ENCODE measurements around the gene TIMM44. TPM values are rescaled to one million over a fixed set of nuclear protein-coding genes. Genes with fewer than 3 reads are reported as not detected.

The TIMM44 gene
- total and polyA plus RNA-seq, 7 donors: 33.0 to 80.1 (median 72.4) TPM

DNA sequence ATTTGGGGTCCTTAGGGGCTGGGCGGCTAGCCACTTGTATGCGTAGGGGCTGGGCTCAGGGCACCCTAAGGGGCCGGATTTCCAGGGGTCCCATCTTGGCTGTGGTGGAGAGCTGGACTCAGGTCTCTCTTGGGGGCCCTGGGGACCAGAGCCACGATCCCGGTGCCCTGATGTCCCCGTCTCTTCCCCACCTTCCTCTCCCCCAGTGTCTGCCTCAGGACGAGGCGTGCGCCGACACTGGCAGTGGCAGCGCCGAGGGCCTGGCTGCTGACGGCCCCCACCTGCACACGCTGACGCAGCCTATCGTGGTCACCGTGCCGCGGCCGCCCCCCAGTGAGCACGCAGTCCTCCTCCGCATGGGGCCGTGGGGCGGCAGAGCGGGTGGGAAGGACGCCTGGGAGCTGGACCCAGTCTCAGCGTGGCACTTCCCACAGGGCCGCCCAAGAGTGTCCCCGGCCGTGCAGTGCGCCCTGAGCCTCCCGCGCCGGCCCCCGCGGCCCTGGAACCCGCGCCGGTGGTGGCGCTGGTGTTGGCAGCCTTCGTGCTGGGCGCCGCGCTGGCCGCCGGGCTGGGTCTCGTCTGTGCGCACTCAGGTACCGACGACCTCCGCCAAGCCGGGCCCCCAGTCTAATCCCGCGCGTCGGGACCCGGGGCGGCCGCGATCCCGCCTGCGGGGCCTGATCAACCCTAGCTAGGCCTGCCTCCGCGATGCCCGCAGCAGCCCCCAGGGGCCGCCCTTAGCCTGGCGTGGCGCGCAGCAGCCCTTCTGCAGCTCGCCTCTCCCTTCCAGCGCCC lies 26.0 kb downstream of the TIMM44 start:
- Histone ChIP-seq H3K27ac (peak overlapping the region; percentile 13 to 81 (median 34)), H3K4me1 (peaks cover 0 to 59% (median 57%) of the 10 kb centered on the region in 4 donors), H3K27me3 (peaks cover 38 to 52% (median 52%) of the 10 kb centered on the region in 3 donors), H3K4me3 (peak overlapping the region in 3 of 4 donors; percentile 6 to 42 (median 38)), H3K36me3 (peaks cover 11 to 19% (median 14%) of the 10 kb centered on the region in 4 donors), H3K9me3 (no peaks in the 10 kb centered on the region)
- intact Hi-C loops (cut with DNase I): no loop called here
- 1 to 2% methylated on average over 71 of the region's 71 CpGs for WGBS, 2 donors
- no peak for DNase-seq
- no peak for TF ChIP-seq POLR2A (IDR thresholded peaks at IDR 0.05)
- TF ChIP-seq, protein P1, sequence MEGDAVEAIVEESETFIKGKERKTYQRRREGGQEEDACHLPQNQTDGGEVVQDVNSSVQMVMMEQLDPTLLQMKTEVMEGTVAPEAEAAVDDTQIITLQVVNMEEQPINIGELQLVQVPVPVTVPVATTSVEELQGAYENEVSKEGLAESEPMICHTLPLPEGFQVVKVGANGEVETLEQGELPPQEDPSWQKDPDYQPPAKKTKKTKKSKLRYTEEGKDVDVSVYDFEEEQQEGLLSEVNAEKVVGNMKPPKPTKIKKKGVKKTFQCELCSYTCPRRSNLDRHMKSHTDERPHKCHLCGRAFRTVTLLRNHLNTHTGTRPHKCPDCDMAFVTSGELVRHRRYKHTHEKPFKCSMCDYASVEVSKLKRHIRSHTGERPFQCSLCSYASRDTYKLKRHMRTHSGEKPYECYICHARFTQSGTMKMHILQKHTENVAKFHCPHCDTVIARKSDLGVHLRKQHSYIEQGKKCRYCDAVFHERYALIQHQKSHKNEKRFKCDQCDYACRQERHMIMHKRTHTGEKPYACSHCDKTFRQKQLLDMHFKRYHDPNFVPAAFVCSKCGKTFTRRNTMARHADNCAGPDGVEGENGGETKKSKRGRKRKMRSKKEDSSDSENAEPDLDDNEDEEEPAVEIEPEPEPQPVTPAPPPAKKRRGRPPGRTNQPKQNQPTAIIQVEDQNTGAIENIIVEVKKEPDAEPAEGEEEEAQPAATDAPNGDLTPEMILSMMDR (IDR thresholded peaks at IDR 0.05): peak; percentile 13 to 63 (median 40)
- TF ChIP-seq POLR2AphosphoS5 (IDR thresholded peaks at IDR 0.05): peak in 1 of 4 donors; percentile 8

DNA sequence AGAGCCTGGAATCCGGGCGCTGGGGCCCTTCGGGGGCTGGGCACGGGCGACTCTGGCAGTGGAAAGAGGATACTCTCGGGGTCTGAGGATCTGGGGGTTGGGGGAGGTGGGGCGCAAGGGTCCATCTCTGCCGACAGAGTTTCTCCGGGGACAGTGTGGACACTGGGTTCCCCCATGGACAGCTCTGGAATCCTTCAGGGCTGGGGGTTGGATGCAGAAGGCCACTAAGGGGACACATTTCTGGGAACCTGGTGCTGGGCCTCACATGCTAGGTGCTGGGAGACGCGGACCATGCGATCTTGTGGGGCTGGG lies 26.6 kb downstream of the TIMM44 start:
- H3K9me3 ChIP-seq: no peaks in the 10 kb centered on the region
- TF ChIP-seq EP300 (IDR thresholded peaks at IDR 0.05) (no peak), POLR2A (IDR thresholded peaks at IDR 0.05) (no peak), POLR2AphosphoS5 (IDR thresholded peaks at IDR 0.05) (no peak)
- TF ChIP-seq, protein P1 (IDR thresholded peaks at IDR 0.05): no peak
- WGBS, 2 donors: 6 to 7% methylated on average over 12 of the region's 12 CpGs
- H3K36me3 ChIP-seq: peaks cover 13 to 19% (median 14%) of the 10 kb centered on the region in 4 donors
- peak overlapping the region in 3 of 4 donors; percentile 8 to 42 (median 33) for H3K4me3 ChIP-seq
- intact Hi-C loops (cut with DNase I): no loop called here
- peak overlapping the region in 1 of 4 donors; percentile 81 for H3K27ac ChIP-seq
- no peak for DNase-seq
- H3K27me3 ChIP-seq: peaks cover 38 to 52% (median 52%) of the 10 kb centered on the region in 3 donors
- H3K4me1 ChIP-seq: peaks cover 0 to 53% (median 51%) of the 10 kb centered on the region in 4 donors

DNA sequence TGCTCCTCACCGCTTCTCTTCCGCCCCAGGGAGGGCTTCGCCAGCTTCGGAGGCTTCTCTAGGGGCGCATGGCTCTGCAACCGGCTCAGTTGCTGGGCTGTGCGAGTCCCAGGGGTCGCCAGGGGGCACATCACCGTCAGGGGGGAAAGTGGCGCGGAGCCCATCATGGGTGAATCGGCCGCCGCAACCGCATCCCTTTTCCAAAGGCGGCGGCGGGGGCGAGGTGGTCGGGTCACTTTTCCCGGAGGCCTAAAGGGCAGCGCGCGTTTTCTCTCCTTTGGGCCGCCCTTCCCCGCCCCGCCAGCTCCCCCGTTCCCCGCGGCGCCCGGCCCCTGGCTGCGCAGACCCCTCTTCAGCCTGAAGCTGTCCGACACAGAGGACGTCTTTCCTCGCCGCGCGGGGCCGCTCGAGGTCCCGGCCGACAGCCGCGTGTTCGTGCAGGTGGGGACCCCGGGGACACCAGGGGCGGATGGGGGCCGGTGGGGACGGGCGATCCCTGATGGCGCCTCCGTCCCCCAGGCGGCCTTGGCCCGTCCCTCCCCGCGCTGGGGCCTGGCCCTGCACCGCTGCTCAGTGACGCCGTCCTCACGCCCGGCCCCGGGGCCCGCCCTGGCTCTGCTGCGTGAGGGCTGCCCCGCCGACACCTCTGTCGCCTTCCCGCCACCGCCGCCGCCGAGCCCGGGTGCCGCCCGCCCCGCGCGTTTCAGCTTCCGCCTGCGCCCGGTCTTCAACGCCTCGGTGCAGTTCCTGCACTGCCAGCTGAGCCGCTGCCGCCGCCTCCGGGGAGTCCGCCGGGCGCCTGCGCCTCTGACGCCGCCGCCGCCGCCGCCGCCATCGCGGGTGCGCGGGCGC lies 27.1 kb downstream of the TIMM44 start:
- Histone ChIP-seq H3K4me1 (peaks cover 0 to 48% (median 46%) of the 10 kb centered on the region in 4 donors), H3K4me3 (peak overlapping the region in 3 of 4 donors; percentile 8 to 42 (median 33)), H3K9me3 (no peaks in the 10 kb centered on the region), H3K27me3 (peaks cover 38 to 52% (median 52%) of the 10 kb centered on the region in 3 donors), H3K27ac (peak overlapping the region in 1 of 4 donors; percentile 81), H3K36me3 (peaks cover 17 to 23% (median 18%) of the 10 kb centered on the region in 4 donors)
- no peak for TF ChIP-seq EP300 (IDR thresholded peaks at IDR 0.05)
- TF ChIP-seq, protein P1 (IDR thresholded peaks at IDR 0.05): no peak
- no peak for TF ChIP-seq POLR2AphosphoS5 (IDR thresholded peaks at IDR 0.05)
- no peak for TF ChIP-seq POLR2A (IDR thresholded peaks at IDR 0.05)
- 1% methylated on average over 104 of the region's 104 CpGs for WGBS, 2 donors
- DNase-seq: no peak
- intact Hi-C loops (cut with DNase I): no loop called here

DNA sequence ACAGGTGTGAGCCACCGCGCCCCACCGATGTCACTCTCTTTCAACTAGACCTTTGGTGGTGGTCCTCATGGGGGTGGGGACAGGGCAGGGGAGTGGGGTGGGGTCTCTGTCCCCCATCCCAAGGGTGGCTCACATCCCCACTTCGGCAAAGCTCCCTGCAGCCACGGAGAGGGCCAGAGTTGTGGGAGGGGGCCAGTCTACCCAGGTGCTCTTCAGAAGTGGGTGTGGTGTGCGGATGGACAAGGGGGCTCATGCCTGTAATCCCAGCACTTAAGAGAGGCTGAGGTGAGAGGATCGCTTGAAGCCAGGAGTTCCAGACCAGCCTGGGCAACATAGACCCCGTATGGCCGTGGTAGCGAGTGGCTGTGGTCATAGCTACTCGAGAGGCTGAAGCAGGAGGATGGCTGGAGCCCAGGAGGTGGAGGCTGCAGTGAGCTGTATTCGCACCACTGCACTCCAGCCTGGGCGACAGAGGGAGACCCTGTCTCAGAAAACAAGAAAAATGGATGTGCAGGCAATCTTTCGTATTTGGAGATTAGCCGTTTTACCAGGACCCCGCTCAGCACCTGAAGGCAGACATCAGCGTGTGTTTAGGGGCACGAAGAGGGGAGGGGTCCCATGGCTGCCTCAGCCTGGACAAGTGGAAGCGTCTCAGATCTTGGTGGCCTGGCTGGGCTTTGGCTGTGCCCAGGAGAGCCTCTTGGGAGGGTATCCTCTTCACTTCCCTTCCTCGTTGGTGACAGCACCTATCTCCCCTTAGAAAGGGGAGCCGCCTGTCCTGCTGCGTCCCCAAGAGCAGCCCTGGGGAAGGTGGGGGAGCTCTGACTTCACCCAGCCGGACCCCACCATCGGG lies 28.0 kb downstream of the TIMM44 start:
- Histone ChIP-seq H3K9me3 (no peaks in the 10 kb centered on the region), H3K27ac (no peak overlapping the region), H3K36me3 (peaks cover 25 to 31% (median 26%) of the 10 kb centered on the region in 4 donors), H3K4me3 (peak overlapping the region in 1 of 4 donors; percentile 33), H3K4me1 (peaks cover 0 to 43% (median 41%) of the 10 kb centered on the region in 4 donors), H3K27me3 (peaks cover 38 to 52% (median 52%) of the 10 kb centered on the region in 3 donors)
- 38 to 49% methylated on average over 24 of the region's 24 CpGs for WGBS, 2 donors
- TF ChIP-seq POLR2A (IDR thresholded peaks at IDR 0.05): no peak
- no peak for TF ChIP-seq EP300 (IDR thresholded peaks at IDR 0.05)
- TF ChIP-seq POLR2AphosphoS5 (IDR thresholded peaks at IDR 0.05): peak in 1 of 4 donors; percentile 24
- TF ChIP-seq, protein P1 (IDR thresholded peaks at IDR 0.05): no peak
- intact Hi-C loops (cut with DNase I): no loop called here
- no peak for DNase-seq

All from sigmoid colon (tissue), 7 donors.